ENCODE measurements around the gene PRKN. TPM values are rescaled to one million over a fixed set of nuclear protein-coding genes. Genes with fewer than 3 reads are reported as not detected.

Gene PRKN
- total RNA-seq, 1 donor from 2014 or later, result 1.2 TPM

DNA sequence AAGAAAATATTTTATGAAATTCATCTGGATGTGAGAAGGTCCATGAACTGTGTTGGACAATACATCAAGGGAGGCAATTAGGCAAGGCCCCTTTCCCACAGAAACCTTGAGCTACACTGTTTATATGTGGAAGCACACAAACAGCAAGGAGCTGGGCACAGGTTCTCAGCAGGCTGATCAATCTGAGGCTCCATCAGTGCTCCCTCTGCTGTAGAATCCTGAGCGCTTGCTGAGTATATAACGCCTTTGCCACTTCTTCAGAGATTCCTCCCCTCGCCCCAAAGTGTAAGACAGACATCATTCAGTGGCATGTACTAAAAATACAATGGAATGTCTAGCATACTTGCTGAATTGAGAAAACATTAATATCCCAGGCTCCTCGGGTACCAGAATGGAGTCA lies 146.9 kb downstream of the PRKN start:
- H3K27me3 ChIP-seq (ENCODE audit: control insufficient read depth, insufficient read depth, low read length), result no peaks in the 10 kb centered on the region
- TF ChIP-seq CTCF (IDR thresholded peaks at IDR 0.05; ENCODE audit: insufficient read depth, low read length, poor library complexity, severe bottlenecking), result no peak
- H3K36me3 ChIP-seq (ENCODE audit: control insufficient read depth, insufficient read depth, low read length), result no peaks in the 10 kb centered on the region
- no peak overlapping the region for H3K4me3 ChIP-seq (ENCODE audit: low read depth, low read length)
- no peak for DNase-seq (ENCODE audit: low read depth)

DNA sequence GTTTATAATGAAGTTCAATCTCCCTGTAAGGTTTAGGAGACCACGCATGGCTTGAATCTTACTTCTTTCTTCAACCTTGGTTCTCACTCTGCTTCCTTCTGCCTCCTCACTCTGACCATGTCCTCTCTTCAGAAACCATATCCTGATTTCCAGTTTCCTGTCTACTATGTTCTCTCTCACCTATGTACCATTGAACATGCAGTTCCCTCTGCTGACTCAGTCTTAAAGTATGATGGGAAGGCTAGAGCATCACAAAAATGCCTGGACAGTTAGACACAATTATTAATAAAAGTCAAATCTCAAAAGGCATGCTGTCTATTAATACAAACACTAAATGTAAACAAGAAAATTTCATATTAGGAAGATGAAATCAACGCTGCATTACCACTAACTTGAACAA lies 151.6 kb downstream of the PRKN start:
- TF ChIP-seq CTCF (IDR thresholded peaks at IDR 0.05; ENCODE audit: insufficient read depth, low read length, poor library complexity, severe bottlenecking), result no peak
- no peaks in the 10 kb centered on the region for H3K36me3 ChIP-seq (ENCODE audit: control insufficient read depth, insufficient read depth, low read length)
- no peak overlapping the region for H3K4me3 ChIP-seq (ENCODE audit: low read depth, low read length)
- no peak for DNase-seq (ENCODE audit: low read depth)
- no peaks in the 10 kb centered on the region for H3K27me3 ChIP-seq (ENCODE audit: control insufficient read depth, insufficient read depth, low read length)

DNA sequence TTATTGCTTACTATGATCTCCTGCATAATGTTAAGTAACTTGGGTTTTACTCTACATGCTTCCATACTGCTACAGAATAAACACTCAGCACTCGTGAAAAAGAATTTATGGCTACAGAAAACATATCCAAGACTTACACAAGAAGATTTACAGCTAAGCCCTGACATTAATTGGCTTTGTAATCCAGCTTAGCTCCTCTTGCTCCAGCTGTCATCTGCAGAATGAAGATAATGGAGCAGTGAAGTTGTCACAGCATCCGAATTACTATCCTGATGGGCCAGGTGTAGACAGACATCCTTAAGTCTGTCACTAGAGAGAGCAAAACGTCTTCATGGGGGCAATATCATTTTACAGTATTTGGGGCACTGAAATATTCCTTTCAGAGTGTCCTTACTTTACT lies 155.3 kb downstream of the PRKN start:
- TF ChIP-seq CTCF (IDR thresholded peaks at IDR 0.05; ENCODE audit: insufficient read depth, low read length, poor library complexity, severe bottlenecking), result no peak
- no peaks in the 10 kb centered on the region for H3K36me3 ChIP-seq (ENCODE audit: control insufficient read depth, insufficient read depth, low read length)
- H3K27me3 ChIP-seq (ENCODE audit: control insufficient read depth, insufficient read depth, low read length), result no peaks in the 10 kb centered on the region

DNA sequence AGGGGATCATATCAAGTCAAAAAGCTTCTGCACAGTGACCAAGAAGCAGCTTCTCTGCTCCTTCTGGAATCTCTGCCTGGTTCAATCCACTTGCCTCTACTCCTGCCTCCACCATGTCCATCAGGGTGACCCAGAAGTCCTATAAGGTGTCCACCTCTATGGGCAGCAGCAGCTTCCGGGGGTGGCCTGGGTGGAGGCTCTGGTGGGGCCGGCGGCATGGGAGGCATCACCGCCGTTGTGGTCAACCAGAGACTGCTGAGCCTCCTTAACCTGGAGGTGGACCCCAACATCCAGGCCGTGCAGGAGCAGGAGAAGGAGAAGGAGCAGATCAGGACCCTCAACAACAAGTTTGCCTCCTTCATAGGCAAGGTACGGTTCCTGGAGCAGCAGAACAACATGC lies 159.3 kb downstream of the PRKN start:
- H3K27me3 ChIP-seq (ENCODE audit: control insufficient read depth, insufficient read depth, low read length), result no peaks in the 10 kb centered on the region
- TF ChIP-seq CTCF (IDR thresholded peaks at IDR 0.05; ENCODE audit: insufficient read depth, low read length, poor library complexity, severe bottlenecking), result no peak
- DNase-seq (ENCODE audit: low read depth), result no peak
- H3K36me3 ChIP-seq (ENCODE audit: control insufficient read depth, insufficient read depth, low read length), result no peaks in the 10 kb centered on the region
- H3K4me3 ChIP-seq (ENCODE audit: low read depth, low read length), result no peak overlapping the region

More for the DNA sequence above, 155.3 kb downstream of the PRKN start:
- no peak overlapping the region for H3K4me3 ChIP-seq (ENCODE audit: low read depth, low read length)
- DNase-seq (ENCODE audit: low read depth), result no peak

DNA sequence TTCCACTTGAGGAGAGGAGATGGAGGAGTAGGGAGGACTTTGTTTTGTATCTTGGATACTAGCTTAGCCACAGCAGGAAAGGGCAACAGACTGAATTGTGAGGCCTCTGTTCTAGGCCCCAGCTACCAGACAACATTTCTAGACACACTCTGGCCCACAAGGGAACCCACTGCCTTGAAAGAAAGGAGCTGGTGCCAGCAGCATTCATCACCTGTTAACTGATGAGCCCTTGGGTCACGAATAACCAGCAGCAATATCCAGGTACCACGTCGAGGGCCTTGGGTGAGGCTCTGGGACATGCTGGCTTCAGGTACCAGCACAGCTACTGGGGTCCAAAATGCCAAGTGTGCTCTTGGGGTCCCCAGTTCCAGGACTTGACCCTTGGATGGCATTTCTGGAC lies 165.5 kb downstream of the PRKN start:
- no peak for DNase-seq (ENCODE audit: low read depth)
- TF ChIP-seq CTCF (IDR thresholded peaks at IDR 0.05; ENCODE audit: insufficient read depth, low read length, poor library complexity, severe bottlenecking), result no peak
- Histone ChIP-seq H3K4me3 (ENCODE audit: low read depth, low read length) (no peak overlapping the region), H3K27me3 (ENCODE audit: control insufficient read depth, insufficient read depth, low read length) (no peaks in the 10 kb centered on the region), H3K36me3 (ENCODE audit: control insufficient read depth, insufficient read depth, low read length) (no peaks in the 10 kb centered on the region)

- Histone ChIP-seq H3K27me3 (ENCODE audit: control insufficient read depth, insufficient read depth, low read length) (no peaks in the 10 kb centered on the region), H3K4me3 (ENCODE audit: low read depth, low read length) (no peak overlapping the region), H3K36me3 (ENCODE audit: control insufficient read depth, insufficient read depth, low read length) (no peaks in the 10 kb centered on the region)
- no peak for TF ChIP-seq CTCF (IDR thresholded peaks at IDR 0.05; ENCODE audit: insufficient read depth, low read length, poor library complexity, severe bottlenecking)
- DNase-seq (ENCODE audit: low read depth), result no peak
These were observed 166.7 kb downstream of the PRKN start for GRCh38 chr6:162560891-162561290.

Data from kidney epithelial cell (primary cell).